Lower leg skin (tissue), 3 donors: Measurements from ENCODE around the gene TNFRSF13B.

Experiments
- POLR2A ChIP-seq, 2 donors: fragments of 450-650 bp; IDR thresholded peaks; one replicate each; pipeline ENCODE4 v1.6.1; 2016 to 2017; ENCODE audit warnings: antibody characterized with exemption in 2 of 2, mild to moderate bottlenecking in 1 of 2, moderate library complexity in 1 of 2
- TF ChIP-seq, protein P1 (sequence below), 3 donors: fragments of 450-650 bp; IDR thresholded peaks; one replicate each; pipeline ENCODE4 v1.5.1; 2016; ENCODE audit warnings: antibody characterized with exemption in 3 of 3, mild to moderate bottlenecking in 3 of 3, moderate library complexity in 2 of 3

DNA sequence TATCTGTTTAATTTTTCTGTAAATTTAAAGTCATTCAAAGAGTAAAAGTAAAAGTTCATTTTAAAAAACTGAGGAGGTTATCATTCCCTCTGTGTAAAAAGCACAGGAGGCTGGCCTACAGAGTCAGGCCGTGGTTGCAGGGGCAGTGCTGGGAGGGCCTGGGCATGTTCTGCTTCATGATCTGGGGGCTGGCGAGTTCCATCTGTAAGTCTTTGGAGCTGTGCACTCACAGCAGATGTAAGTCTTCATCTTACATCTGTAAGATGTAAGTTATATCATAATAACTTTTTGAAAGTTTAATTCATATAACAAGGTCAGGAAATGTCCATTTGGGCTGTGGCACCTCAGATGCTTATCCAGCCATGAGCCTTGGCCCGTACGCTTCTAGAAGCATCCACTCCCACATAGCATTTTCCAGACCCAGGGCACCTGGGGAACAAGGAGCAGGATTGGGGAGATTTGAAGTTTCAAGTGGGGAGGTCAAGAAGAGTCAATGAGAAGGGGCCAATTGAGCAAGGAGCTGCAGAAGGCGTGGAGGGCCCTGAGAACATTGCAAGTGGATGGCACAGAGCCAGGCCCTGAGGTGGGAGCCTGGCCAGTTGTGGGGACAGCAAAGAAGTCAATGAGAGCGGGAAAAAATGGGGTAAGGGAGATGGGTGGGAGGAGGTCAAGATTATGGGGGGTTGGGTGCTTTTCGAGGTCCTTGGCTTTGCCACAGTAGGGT lies 54.1 kb downstream of the TNFRSF13B start:
- TF ChIP-seq, protein P1, sequence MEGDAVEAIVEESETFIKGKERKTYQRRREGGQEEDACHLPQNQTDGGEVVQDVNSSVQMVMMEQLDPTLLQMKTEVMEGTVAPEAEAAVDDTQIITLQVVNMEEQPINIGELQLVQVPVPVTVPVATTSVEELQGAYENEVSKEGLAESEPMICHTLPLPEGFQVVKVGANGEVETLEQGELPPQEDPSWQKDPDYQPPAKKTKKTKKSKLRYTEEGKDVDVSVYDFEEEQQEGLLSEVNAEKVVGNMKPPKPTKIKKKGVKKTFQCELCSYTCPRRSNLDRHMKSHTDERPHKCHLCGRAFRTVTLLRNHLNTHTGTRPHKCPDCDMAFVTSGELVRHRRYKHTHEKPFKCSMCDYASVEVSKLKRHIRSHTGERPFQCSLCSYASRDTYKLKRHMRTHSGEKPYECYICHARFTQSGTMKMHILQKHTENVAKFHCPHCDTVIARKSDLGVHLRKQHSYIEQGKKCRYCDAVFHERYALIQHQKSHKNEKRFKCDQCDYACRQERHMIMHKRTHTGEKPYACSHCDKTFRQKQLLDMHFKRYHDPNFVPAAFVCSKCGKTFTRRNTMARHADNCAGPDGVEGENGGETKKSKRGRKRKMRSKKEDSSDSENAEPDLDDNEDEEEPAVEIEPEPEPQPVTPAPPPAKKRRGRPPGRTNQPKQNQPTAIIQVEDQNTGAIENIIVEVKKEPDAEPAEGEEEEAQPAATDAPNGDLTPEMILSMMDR (IDR thresholded peaks at IDR 0.05): no peak
- TF ChIP-seq POLR2A (IDR thresholded peaks at IDR 0.05): no peak
